AG09309 (cell line): ENCODE data around the gene KRTAP3-3.
A peak's percentile ranks its signal among the peaks of the same experiment; 100 is the strongest.
"Not testable (repeated sequence)": the region's sequence is repeated elsewhere in the genome, so short reads cannot be mapped to it uniquely, and the experiment has no call there.

Experiments
- DNase-seq: peaks from one replicate; pipeline ENCODE4 v3.0.0-alpha.2; 2010; ENCODE audit warnings: low read depth
- H3K4me3 ChIP-seq: 2 replicates; pipeline ENCODE4 v1.5.1; 2011; ENCODE audit warnings: mild to moderate bottlenecking, low read depth, low read length, moderate library complexity; ENCODE audit not compliant: control insufficient read depth
- TF ChIP-seq, protein P1 (sequence below): IDR thresholded peaks from 2 replicates; pipeline ENCODE4 v1.5.1; 2011; ENCODE audit warnings: mild to moderate bottlenecking, low read depth, low read length, inconsistent platforms; ENCODE audit not compliant: insufficient read depth, control insufficient read depth; ENCODE audit errors: missing control alignments

Gene KRTAP3-3

DNA sequence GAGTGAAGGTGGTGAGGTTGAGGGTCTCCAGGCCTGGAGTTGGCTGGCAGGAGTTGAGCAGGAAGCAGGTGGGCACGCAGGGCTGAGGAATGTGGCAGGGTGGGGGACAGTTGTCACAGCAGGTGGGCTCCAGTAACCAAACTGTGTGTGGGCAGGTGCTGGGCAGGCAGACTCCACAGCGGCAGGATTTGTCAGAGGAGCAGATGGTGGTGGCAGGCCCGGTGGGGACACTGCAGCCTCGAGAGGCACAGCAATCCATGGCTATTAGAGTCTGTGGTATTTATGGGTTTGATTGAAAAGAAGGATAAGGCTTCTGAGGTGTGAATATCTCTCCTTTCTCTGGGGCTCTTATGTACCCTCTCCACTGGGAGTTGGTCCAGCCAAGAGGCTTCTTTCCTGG lies at the start of gene KRTAP3-3:
TSS of gene KRTAP3-3 (minus strand) at position 326 of the 400 bp plus-strand sequence. CDS start at position 259, 67 bp downstream.
- H3K4me3 ChIP-seq, result no peak within 1 kb of the TSS
- TF ChIP-seq, protein P1, sequence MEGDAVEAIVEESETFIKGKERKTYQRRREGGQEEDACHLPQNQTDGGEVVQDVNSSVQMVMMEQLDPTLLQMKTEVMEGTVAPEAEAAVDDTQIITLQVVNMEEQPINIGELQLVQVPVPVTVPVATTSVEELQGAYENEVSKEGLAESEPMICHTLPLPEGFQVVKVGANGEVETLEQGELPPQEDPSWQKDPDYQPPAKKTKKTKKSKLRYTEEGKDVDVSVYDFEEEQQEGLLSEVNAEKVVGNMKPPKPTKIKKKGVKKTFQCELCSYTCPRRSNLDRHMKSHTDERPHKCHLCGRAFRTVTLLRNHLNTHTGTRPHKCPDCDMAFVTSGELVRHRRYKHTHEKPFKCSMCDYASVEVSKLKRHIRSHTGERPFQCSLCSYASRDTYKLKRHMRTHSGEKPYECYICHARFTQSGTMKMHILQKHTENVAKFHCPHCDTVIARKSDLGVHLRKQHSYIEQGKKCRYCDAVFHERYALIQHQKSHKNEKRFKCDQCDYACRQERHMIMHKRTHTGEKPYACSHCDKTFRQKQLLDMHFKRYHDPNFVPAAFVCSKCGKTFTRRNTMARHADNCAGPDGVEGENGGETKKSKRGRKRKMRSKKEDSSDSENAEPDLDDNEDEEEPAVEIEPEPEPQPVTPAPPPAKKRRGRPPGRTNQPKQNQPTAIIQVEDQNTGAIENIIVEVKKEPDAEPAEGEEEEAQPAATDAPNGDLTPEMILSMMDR, result no peak
- DNase-seq, result no peak

GRCh38 chr17:41042953-41043352 lies 49.0 kb upstream of the KRTAP3-3 start:
- H3K4me3 ChIP-seq, result no peak overlapping the region
- TF ChIP-seq, protein P1, result no peak
- no peak for DNase-seq

GRCh38 chr17:41040783-41041571 lies 47.0 kb upstream of the KRTAP3-3 start, which contains the start of gene KRTAP1-1:
KRTAP1-1 (minus strand) TSS chr17:41041450; CDS start chr17:41041397, 53 bp downstream.
- TF ChIP-seq, protein P1, result peak; percentile 26

DNA sequence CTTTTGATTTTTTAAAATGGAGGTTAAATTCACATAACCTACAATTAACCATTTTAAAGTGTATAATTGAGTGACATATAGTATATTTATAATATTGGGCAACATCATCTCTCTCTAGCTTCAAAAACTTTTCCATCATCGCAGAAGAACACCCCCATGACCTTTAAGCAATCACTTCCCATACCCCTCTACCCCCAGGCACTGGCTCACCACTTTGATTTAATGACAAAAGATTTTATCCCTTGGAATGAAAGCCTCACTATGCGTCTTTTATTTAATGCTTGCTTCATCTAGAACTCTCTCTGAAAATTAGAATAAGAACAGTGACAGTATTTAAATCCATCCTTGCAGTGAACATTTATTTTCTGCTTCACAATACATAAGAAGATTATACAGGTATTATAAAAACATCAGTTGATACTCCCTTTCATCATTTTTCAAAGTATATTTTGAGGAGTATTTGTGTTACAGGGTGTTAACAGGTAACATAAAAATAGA lies 43.9 kb upstream of the KRTAP3-3 start:
- no peak overlapping the region for H3K4me3 ChIP-seq
- DNase-seq, result no peak
- TF ChIP-seq, protein P1, result no peak

More at GRCh38 chr17:41040783-41041571, 47.0 kb upstream of the KRTAP3-3 start, which contains the start of gene KRTAP1-1:
- H3K4me3 ChIP-seq, DNase-seq: not testable (repeated sequence)

- DNase-seq, H3K4me3 ChIP-seq: not testable (repeated sequence)
These were observed 40.5 kb upstream of the KRTAP3-3 start, which contains the start of gene KRTAP1-3 for GRCh38 chr17:41034346-41034935. KRTAP1-3 (minus strand) TSS chr17:41034874; CDS start chr17:41034821, 53 bp downstream.

- no peak for DNase-seq
These were observed 35.8 kb upstream of the KRTAP3-3 start, which contains the start of gene KRTAP1-4 for GRCh38 chr17:41029633-41030245. KRTAP1-4 (minus strand) TSS chr17:41030195; CDS start chr17:41030078, 117 bp downstream.

More at GRCh38 chr17:41029633-41030245, 35.8 kb upstream of the KRTAP3-3 start, which contains the start of gene KRTAP1-4:
- TF ChIP-seq, protein P1, result no peak
- no peak within 1 kb of the TSS for H3K4me3 ChIP-seq
